NCI-H1417 treated with DMSO at 0.1 percent for 48 hours (cell line): ENCODE data around the gene SOX1.

Source experiments
- DNase-seq: peaks from one replicate; lab custom pipeline; 2025; lab: John Stamatoyannopoulos, UW

SOX1 gene

DNA sequence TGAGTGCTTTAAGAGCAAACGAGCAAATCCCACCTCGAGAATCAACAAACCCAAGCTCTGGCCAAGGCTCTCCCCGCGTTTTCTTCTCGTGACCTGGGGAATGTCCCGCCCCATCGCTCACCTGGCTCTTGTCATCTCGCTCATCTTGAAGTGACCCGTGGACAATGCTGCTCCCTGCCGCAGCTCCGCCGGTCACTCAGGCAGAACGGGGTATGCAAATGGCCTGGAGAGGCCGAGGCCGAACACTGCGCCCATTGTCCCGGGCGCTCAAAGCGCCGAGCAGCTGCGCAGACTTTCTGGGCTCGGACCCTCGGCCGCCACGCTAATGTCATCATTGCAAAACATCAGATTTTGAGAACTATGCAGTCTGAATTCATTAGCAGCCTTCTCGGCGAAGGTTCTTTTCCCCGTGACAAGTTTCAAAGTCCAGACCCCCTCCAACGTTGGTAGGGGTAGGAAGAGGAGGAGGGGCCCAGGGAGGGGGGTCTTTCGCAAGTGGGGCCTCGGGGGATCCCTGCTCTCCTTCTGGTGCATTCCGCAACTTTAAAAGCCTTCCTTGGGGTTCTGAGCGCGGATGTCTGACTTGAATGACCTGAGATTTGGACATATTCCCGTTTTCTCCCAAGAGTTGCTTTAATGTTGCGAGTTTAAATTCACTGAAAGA, 39.7 kb downstream of the SOX1 start:
- no peak for DNase-seq

DNA sequence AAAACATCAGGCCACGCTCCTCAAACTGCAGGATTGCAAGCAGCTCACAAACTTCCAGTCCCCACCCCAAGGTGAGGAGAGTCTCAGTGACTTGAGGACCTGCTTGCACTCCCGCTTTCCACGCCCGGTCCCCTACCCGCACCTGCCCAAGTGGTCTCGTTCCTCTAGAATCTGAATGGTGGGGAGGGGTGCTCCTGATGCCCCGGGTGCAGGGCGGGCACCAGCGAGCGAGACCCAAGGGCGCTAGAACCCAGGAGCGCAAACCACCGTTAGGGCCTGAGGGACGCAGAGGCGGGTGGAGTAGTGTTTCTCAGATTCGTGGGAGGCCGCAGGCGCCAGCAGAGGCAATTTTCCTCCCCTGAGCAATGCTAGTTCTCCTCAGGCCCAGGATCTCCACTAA, 40.3 kb downstream of the SOX1 start:
- DNase-seq, result no peak

DNA sequence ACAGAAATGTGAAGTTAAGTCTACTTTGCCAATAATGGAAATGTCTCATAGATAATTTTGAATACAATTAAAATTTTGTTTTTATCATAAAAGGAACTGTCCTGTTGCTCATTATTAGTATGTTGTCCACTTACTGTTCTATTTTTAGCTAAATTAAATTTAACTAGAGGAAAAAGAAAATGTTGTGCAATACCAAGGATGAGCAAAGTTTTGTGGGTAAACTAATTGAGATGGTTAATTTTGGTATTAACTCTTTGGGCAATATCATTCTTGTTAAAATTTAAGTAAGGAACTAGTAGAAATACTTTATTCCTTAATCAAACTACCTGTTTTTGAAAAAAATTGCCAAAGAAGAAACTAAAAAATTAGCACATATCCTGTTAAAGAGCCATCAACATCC, 43.5 kb downstream of the SOX1 start:
- no peak for DNase-seq

DNA sequence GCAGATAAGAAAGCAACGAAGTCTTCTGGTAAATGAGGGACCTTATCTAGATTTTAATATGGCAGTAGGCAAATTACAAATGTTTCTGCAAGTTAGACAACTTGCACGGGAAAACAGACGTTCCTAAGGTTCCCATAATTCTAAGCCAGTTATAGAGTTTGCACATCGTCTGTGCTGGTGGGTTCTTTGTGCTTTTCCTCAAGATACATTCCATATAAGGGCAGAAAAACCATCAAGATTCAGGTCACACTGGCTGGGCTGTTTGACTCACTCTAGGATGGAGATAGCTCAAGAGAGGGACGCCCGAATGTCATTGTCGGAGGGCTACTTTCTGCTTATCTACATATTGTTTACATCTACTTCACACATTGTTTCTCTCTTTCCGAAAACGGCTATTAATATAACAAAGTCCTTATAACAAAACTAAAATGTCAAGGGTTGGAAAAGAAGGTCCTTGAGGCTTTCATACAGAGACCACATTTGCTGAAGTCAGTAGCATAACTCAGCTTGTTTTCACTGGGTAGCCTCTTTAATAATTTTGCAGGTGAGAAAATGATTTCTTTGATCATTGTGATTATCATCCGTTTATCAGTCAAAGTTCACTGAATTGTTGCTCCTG, 44.4 kb downstream of the SOX1 start:
- DNase-seq, result no peak

DNA sequence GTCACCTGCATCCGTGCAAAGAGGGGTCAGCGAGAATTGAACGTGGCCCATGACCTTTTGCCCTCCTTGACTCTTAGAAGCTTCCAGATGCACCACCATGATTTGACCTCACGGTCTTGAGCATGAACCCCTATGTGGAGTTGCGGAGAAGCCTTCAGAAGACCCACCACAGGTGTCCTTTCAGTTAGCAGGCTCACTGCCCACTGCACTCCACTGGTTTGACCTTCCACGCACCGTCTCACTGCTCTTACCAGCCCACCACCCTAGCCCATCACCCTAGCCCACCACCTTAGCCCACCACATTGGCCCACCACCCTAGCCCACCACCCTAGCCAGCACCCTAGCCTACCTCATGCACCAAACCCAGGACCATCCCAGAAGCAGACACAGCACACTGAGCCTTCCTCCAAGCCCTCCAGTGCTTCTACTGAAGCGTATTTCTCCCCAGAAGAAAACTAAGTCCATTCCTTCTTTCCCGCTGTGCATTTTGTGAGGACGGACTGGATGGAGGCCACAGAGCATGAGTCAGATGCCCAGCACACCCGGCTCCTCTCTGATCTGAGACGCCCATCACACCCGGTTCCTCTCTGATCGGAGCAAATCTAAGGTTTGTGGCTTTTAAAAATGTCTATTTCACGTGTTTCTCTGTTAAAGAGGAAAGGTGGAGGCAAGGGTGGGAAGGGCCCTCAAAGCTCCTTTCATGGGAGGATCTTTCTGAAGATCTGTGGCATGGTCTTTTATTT, 45.8 kb downstream of the SOX1 start:
- no peak for DNase-seq

DNA sequence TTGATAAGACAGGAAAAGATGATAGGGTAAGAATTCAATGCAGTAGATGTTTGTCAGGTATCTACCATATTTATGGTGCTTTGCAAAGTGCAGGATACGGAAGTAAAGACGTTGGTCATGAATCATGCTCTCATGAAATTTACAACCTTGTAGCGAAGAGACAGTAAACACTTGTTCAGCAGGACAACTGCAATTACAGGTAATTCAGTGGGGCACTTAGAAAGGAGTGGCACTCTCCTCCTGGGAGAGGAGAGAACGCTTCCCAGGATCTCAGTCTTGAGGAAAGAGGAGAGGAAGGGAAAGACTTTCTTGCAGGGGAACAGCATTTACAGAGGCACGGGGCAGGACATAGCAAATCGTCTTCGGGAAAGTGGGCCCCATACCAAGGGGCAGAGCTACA, 46.4 kb downstream of the SOX1 start:
- peak; percentile 77 for DNase-seq

DNA sequence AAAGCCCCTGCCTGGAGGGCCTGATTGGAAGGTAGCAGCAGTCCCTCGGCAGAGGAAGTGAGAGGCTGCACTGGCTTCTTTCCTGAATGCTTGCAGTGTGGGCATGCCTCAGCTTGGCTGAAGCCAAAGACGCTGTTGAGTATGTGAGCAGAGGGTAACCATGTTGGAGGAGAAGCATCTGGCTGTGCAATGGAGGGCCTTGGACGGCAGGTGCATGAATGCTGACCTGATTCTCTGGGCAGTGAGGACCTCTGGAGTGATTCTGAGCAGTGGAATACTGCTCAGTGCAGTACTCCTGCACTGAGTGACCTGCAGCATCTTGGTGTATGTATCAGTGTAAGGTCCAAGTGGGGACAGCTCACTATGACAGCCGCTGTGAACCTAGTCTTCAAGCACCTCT, 46.9 kb downstream of the SOX1 start:
- no peak for DNase-seq

DNA sequence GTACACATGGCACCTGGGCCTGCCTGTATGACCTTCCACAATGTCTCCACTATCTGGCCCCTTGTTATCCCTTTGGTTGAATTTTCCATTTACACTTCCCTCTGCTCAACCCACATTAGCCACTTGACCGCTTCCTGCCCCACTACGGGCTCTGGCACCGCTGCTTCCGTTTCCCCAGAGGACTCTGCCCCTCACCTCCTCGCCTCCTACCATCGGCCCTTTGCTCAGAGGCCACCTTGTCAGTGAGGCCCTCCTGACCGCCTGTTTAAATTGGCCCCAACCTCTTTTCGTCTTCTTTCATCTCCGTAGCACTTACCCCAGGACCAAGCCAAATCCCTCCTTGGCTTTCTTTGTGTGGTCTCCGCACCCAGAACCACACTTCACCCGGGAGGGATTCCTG, 47.4 kb downstream of the SOX1 start:
- DNase-seq, result no peak

DNA sequence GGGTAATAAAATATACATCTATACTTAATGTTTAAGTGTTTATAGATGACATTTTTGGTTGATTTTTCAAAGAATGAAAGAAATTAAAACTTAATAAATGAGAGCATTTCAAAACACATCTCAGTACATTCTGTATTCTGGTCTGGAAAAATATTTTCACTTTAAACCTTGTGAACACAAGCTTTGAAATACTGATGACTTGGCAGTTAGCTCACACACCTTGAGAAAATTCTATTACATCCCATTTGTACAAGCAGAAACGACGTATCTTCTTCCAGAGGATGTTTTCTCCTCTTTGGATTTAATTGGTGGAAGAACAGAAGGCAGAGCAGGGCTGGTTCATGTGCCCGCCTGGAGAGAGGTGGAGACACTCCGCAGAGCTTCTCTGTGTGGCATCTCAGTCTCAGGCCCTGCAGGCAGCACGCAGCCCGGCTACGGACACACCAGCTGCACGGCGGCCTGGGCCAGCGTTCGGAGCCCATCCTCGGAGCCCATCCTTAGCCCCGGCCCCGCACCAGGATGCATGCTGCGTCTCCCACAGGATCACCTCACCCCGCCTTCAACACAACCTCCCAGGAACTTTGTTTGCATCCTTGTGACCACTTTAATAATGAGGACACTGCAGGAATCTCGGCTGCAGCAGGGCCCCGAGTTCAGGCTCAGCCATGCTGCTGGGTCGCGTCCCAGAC, 48.6 kb downstream of the SOX1 start:
- no peak for DNase-seq

DNA sequence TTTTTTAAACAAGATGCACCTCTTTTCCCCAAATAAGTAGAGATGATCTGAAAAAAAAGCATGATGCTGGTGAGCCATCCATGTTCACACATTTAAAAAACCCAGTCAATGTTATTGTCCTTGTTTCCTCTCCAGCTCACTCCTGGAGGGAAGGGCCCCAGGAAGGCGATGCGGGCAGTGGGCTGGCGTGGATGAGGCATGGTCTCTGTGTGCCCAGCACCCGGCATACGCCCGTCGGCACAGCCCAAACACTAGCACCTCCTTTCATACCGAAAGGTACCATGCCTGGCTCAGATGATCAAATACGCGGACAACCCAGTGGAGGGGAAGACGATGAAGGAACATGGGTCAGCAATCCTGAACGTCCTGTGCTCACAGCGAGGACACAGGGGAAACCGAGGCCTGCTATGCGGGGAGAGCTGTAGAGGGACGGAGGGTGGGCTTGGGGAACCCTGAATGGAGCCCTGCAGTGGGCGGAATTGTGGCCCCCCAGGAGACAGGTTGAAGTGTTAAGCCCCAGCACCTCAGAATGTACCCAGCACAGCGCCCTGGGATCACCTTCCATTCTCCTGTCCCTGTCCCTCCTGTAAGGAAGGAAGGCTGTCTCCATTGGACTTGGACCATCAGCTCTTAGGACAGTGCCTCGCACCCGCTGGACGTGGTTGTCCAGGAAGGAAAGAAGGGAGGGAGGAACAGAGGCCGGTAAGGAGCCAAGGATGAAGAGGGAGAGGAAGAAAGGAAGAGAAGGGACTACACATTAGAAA, 49.4 kb downstream of the SOX1 start:
- no peak for DNase-seq

DNA sequence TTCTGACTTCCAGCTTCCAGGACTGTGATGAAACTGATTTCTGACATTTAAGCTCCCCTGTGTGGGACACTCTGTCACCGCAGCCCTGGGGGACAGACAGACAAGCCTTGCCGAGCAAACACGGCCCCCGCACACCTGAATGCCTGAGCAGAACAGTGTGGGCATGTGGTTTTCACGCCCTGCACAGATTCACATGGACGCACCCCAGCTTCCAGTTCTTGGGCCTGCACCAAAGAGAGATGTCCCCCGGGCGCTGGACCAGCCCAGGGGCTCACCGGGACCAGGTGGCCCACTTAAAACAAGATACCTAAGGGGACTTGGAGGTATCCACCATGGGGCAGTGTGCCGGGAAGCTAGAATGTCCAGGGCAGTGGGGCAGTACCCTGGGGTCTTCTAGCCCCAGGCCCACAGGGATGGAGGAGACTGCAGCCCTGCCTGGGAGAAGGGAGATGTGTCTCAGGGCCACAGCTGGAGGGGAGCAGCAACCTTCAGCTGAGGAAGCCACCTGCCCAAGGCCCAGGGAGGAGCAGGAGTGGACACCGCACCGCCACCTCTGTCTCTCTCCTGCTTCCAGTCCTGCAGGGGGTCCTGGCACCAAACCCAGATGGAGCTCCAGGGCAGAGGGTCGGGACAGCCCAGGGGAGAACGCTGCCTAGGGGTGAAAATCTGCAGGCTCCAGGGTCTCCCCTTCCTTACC, 50.5 kb downstream of the SOX1 start:
- DNase-seq, result no peak

DNA sequence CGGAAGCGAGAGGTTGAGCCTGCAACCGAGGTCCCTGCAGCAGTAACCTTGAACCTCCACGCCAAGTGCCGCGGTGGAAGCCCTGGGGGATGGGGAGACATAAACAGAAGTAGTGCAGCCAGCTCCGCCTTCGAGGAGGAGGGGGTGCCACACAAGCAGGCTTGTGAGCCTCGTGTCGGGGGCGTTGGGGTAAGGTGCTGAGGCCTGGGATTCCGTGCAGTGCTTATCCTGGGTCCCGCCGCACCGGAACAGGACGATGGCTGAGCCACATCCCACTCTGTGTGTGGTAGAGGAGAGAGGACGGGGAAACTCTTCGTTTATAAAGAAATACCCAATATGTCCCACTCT, 51.0 kb downstream of the SOX1 start:
- DNase-seq, result no peak

DNA sequence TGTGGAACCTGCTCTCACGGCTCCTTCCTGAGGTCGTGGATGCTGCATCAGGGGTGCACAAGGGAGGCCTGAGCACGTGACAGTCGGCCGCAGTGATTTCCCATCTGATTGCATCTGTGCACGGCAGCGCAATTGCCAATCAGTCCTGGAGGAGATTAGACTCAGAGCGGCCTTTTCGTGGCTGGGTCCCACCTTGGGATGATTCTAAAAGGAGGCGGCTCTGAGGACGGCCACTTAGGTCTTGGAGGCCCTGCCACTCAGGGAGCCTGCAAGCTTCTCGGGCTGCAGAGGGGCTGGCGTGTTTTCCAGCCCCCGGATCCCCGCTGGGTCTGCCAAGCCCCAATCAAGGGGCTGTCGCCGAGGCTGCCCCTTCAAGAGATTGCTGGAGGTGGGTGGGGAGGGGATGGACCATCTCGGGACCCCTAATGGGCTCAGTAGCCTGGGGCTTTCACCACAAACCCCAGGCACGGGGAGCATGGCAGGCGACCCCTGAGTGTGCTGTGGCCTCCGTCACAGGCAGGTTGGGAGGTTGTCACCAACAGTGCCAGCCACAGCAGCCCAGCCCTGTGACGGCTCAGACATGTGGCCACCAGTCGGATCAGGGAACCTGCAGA, 51.6 kb downstream of the SOX1 start:
- DNase-seq, result no peak

DNA sequence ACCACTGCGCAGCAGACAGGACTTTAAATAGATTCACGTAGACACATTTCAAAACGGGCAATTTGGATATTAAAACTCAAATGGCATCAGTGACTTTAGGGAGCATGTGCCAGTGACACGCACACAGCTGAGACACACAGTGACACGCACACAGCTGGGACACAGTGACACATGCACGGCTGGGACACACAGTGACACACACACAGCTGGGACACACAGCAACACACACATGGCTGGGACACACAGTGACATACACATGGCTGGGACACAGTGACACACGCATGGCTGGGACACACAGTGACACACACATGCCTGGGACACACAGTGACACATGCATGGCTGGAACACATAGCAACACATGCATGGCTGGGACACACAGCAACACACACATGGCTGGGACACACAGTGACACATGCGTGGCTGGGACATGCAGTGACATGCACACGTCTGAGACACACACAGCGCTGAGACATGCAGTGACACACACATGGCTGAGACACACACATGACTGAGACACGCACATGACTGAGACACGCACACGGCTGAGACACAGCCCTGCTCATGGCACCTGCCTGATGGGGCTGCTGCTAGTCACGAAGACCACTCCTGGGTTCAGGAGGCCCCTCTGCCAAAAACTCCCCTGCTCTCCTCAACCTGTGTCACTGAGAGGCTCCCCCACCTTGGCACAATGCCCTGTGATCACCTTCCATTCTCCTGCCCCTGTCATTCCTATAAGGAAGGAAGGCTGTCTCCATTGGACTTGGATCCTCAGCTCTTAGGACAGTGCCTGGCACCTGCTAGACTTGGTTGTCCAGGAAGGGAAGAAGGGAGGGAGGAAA, 52.5 kb downstream of the SOX1 start:
- no peak for DNase-seq

DNA sequence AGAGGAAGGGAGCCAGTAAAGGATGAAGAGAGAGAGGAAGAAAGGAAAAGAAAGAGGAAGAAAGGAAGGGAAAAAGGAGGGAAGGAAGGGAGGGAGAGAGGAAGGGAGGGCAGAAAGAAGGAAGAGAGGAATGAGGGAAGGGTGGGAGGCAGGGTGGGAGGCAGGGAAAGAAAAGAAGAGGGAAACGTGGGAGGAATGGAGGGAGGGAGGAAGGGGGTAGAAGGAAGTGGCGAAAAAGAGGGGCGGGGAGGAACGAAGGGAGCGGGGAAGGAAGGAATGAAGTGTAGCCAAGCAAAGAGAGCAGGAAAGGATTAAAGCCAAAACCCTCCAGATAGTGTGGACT, 53.1 kb downstream of the SOX1 start:
- no peak for DNase-seq
